GM12865 (cell line): Measurements from ENCODE around the gene GRIN2C.
"Not testable (repeated sequence)": the region's sequence is repeated elsewhere in the genome, so short reads cannot be mapped to it uniquely, and the experiment has no call there.

Experiments used
- DNase-seq: peaks from one replicate; pipeline ENCODE4 v3.0.0; 2010; ENCODE audit warnings: low read depth
- H3K4me3 ChIP-seq: 2 replicates; pipeline ENCODE4 v1.5.1; 2011; ENCODE audit warnings: mild to moderate bottlenecking, low read depth, low read length, control low read depth
- TF ChIP-seq, protein P1 (sequence below): IDR thresholded peaks from 2 replicates; pipeline ENCODE4 v1.5.1; 2011; ENCODE audit warnings: low read length, control low read depth, low read depth, inconsistent platforms; ENCODE audit not compliant: insufficient read depth; ENCODE audit errors: missing control alignments

The GRIN2C gene

DNA sequence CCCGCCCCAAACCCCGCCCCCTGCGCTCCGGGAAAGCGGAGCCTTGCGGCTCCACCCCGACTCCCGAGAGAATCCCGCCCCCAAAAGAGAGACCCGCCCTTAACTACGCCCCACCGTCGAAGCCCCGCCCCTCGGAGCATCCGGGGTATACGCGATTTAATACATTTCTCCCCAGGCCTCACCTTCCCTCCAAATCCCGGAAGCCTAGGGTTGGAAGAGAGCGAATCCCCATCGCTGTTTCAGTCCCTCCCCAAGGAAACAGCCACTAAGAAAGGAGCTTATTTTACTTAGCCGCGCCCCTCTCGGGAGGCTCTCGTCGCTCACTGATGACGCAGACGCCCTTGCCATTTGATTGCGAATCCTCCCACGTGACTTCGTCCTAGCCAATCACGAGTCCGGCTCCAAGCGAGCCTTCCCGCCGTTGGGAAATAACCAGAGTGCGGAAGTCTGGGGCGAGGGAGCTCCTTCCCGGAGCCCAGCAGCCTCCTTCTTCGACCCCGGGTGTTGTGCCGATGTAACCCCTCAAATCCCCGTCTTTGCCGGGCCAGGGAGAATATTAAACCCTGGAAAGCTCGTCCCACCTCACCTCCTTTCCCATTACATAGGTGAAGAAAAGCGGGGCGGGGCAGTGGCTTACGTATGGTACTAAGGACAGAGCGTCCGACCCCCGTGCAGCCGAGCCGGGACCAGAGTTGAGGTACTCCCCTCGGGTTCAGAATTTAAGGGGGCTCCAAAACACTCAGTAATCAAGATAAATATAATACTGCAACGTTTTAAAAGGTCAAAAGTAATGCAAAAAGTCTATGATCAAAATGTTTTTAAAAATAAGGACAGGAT, 13.6 kb upstream of the GRIN2C start:
- peak overlapping the region; percentile 97 for H3K4me3 ChIP-seq
- peak; percentile 100 for DNase-seq
- TF ChIP-seq, protein P1, sequence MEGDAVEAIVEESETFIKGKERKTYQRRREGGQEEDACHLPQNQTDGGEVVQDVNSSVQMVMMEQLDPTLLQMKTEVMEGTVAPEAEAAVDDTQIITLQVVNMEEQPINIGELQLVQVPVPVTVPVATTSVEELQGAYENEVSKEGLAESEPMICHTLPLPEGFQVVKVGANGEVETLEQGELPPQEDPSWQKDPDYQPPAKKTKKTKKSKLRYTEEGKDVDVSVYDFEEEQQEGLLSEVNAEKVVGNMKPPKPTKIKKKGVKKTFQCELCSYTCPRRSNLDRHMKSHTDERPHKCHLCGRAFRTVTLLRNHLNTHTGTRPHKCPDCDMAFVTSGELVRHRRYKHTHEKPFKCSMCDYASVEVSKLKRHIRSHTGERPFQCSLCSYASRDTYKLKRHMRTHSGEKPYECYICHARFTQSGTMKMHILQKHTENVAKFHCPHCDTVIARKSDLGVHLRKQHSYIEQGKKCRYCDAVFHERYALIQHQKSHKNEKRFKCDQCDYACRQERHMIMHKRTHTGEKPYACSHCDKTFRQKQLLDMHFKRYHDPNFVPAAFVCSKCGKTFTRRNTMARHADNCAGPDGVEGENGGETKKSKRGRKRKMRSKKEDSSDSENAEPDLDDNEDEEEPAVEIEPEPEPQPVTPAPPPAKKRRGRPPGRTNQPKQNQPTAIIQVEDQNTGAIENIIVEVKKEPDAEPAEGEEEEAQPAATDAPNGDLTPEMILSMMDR, result no peak

DNA sequence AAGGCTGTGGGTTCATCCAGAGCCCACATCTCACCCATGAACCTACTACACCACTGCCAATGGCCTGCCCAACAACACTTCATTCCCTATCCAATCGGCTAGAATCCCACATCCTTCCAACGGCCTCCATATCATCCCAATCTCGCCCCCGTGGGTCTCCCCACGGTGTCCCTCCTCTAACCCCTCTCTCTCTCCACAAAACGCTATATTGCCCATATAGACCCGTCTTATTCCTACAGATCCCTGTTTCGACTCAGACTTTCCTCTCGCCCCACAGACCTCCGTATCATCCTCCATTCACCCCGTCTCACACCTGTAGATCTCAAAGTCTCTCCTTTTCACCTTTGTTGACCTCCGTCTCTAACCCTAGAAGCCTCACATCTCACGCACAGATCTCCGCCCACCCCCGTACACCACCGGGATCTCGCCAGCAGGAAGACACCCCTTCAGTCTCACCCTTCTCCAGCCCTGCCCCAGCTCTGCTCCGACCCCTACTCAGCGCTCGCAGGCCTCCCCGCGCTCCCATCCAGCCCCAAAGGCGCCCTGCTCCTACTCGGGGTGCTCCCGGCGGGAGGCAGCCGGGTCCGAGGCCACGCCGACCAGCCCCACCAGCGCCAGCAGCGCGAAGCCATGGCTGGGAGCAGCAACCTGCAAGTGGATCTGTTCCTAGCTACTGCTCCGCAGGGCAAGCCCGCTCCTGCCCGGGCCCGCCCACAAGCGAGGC, 12.8 kb upstream of the GRIN2C start, which contains the start of gene FDXR:
TSS of gene FDXR (minus strand) at position 682 of the 724 bp plus-strand sequence. CDS start at position 632, 50 bp downstream.
- peak within 1 kb of the TSS; percentile 97 for H3K4me3 ChIP-seq
- DNase-seq, result no peak
- TF ChIP-seq, protein P1, result no peak

DNA sequence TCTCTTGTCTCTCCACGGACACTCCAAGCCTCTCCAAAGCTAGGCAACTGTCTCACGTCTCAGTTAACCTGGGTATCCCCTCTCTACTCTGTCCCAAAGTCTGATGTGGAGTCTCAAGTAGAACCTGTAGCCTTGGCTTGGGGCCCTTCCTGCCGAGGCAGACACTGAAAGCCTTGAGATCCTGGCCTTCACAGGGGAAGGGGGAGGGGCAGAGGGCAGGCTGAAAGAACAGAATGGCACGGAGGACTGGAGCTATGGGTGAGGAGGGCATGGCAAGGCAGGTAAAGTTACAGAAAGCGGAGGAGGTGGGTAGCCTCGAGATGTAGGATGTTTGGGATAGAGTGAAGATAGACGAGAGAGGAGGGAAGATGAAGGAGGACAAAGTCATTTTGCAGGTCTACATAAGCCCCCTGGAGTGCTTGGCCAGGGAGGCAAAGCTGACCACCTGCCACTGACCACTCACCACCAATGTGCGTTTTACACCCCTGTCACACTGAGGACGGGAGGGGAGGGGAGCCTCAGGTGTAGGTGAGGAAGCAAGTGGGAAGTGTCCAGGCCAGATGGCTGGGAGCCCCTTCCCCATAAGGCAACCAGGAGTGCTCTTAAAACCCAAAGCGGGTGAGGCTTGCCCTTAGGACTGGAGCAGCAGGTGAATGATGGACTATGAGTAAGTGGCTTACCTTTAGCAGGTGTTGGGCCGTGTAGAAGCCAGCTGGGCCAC, 11.8 kb upstream of the GRIN2C start:
- H3K4me3 ChIP-seq, result peak overlapping the region; percentile 57
- TF ChIP-seq, protein P1, result no peak
- DNase-seq, result no peak

DNA sequence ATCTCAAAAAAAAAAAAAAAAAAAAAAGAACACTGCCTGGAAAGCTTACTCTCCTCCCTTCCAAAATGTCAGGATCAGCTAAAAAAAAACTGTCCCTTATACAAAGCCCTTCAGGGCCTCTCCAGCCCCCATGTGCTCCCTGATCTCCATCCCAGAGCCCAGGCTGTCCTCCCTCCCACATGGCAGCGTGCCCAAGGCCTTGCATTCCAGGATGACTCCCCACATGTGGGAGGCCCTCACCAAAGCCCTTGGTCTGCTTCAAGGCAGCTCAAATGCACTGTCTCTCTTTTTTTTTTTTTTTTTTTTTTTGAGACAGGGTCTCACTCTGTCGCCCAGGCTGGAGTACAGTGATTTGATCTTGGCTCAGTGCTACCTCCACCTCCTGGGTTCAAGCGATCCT, 10.8 kb upstream of the GRIN2C start:
- H3K4me3 ChIP-seq, result no peak overlapping the region
- TF ChIP-seq, protein P1, result no peak
- no peak for DNase-seq

DNA sequence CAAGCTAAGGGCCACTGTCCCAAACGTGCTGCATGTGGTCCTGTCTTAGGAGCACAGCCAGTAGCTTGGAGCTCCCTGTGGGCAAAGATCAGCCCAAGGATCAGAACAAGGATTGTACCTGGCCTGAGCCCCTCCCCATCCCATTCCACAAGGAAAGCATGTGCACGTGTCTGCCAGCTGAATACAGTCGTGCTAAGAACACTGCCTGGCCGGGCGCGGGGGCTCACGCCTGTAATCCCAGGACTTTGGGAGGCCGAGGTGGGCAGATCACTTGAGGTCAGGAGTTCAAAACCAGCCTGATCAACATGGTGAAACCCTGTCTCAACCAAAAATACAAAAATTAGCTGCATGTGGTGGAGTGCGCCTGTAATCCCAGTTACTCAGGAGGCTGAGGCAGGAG, 10.3 kb upstream of the GRIN2C start:
- DNase-seq, result not testable (repeated sequence)

DNA sequence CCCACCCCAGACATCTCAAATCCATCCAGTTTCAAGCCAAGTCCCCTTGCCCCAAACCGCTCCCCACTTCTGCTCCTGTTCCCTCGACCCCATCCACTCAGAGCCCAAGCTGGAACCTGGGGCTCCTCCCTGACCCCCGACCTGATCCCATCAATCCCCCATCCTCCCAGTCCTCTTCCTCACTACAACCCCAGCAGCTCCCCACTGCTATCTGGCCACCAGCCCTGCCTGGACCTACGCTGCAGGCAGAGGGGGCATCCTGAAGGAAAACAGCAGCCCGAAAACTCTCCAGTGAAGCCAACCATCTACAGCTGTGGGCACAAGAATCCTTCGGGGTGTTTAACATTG, 9.2 kb upstream of the GRIN2C start:
- DNase-seq, result no peak
- TF ChIP-seq, protein P1, result no peak
- H3K4me3 ChIP-seq, result no peak overlapping the region

More for the DNA sequence above, 10.3 kb upstream of the GRIN2C start:
- not testable (repeated sequence) for H3K4me3 ChIP-seq
